Measurements from ENCODE around the gene CFAP74. TPM values are rescaled to one million over a fixed set of nuclear protein-coding genes. Genes with fewer than 3 reads are reported as not detected.

CFAP74 gene
- total RNA-seq, 1 donor from 2014 or later = 0.35 TPM

DNA sequence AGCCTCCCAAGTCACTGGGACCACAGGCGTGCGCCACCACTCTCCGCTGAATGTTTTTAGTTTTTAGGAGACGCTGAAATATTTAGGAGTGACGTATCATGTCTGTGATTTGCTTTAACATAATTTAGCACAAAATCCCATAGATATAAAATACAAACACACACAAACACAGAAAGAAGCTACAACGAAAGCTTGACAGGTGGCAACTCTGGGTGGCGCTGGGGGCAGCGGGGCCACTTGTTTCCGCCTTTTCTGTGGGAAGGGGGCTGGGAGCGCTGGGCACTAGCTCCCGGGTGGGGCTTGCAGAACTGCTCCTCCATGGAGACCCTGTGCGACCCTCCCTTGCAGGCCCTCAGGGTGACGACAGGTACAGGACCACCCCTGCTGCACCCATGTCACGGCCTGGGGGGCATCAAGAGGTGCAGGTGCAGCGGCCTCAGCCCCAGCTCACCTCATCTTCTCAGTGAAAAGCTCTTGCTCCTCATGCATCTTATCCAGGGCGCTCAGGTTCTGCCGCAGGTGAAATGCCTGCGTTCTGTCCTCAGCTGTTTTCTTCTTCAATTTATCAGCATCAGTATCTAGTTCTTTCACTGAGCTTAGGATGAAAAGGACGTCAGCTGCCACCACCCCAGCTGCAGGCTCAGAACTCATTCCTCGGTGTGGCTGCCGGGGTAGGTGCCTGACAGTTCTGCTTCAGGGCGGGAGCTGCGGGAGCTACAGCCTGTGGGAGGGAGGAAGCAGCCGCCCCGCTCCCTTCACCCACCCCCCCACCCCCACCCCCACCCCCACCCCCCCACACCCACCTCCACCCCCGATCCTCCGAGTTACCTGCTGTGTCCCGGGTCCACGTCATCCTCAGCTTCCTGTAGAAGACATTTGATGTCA lies 15.3 kb downstream of the CFAP74 start:
- ATAC-seq (no peak), DNase-seq (no peak)
- no peaks in the 10 kb centered on the region for H3K36me3 ChIP-seq
- no peak overlapping the region for H3K27ac ChIP-seq
- no peaks in the 10 kb centered on the region for H3K9me3 ChIP-seq
- no peaks in the 10 kb centered on the region for H3K27me3 ChIP-seq
- no peaks in the 10 kb centered on the region for H3K4me1 ChIP-seq
- TF ChIP-seq, protein P1, sequence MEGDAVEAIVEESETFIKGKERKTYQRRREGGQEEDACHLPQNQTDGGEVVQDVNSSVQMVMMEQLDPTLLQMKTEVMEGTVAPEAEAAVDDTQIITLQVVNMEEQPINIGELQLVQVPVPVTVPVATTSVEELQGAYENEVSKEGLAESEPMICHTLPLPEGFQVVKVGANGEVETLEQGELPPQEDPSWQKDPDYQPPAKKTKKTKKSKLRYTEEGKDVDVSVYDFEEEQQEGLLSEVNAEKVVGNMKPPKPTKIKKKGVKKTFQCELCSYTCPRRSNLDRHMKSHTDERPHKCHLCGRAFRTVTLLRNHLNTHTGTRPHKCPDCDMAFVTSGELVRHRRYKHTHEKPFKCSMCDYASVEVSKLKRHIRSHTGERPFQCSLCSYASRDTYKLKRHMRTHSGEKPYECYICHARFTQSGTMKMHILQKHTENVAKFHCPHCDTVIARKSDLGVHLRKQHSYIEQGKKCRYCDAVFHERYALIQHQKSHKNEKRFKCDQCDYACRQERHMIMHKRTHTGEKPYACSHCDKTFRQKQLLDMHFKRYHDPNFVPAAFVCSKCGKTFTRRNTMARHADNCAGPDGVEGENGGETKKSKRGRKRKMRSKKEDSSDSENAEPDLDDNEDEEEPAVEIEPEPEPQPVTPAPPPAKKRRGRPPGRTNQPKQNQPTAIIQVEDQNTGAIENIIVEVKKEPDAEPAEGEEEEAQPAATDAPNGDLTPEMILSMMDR (IDR thresholded peaks at IDR 0.05) = no peak
- no peak overlapping the region for H3K4me3 ChIP-seq
- intact Hi-C loops (cut with DNase I) = no loop called here

DNA sequence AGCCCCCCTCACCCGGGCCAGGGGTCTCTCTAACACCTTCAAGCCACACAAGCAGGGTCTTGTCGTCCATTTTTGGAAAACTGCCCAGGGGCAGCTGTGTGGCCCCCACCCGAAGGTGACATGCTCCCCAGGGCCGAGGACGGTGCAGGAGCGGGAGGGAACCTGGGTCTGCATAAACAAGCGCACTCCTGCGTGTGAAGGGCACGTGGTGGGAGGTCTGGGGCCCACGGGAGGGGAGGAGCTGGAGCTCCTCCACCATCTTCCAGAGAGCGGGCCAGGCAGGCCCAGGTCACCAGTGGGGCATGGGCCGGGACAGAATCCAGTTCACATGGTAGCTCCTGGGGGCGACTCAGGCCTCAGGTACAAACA lies 16.5 kb downstream of the CFAP74 start:
- DNase-seq (no peak), ATAC-seq (no peak)
- Histone ChIP-seq H3K27ac (no peak overlapping the region), H3K9me3 (no peaks in the 10 kb centered on the region), H3K27me3 (no peaks in the 10 kb centered on the region), H3K4me3 (no peak overlapping the region), H3K36me3 (no peaks in the 10 kb centered on the region), H3K4me1 (no peaks in the 10 kb centered on the region)
- TF ChIP-seq, protein P1 (IDR thresholded peaks at IDR 0.05) = no peak
- intact Hi-C loops (cut with DNase I) = no loop called here

DNA sequence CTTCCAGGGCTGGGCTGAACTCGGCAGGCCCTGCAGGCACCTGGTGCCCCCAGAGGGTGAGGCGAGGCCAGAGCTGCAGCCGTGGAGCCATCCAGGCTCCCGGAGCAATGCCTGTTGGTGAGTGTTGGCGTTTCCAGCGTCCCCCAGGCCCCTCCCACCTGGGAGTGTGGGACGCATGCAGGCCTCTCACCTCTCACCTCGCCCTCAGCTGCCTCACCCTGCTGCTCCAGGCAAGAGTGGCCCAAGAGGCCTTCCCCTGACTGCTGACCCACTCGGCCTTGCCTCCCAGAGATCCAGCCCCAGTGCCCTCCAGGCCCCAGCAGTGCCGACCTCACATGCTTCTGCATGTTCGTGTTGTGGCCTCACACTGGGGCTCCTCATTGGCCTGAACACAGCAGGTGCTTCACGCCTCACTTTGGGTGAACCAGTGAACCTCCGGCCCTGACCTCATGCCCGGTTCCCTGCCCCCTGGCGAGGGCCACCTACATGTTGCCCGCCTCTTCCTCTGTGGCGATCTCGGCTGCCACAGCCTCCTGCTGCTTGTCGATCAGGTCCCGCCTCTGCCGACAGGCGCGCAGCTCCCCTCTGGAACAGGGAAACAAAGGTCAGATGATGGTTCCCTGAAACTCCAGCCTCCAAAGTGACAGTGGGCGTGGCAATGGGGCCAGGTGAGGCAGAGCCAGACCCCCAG lies 17.0 kb downstream of the CFAP74 start:
- no peak overlapping the region for H3K4me3 ChIP-seq
- ATAC-seq = no peak
- no peak overlapping the region for H3K27ac ChIP-seq
- TF ChIP-seq, protein P1 (IDR thresholded peaks at IDR 0.05) = no peak
- no peaks in the 10 kb centered on the region for H3K36me3 ChIP-seq
- intact Hi-C loops (cut with DNase I) = no loop called here
- no peak for DNase-seq
- H3K27me3 ChIP-seq = no peaks in the 10 kb centered on the region
- H3K9me3 ChIP-seq = no peaks in the 10 kb centered on the region
- H3K4me1 ChIP-seq = no peaks in the 10 kb centered on the region

DNA sequence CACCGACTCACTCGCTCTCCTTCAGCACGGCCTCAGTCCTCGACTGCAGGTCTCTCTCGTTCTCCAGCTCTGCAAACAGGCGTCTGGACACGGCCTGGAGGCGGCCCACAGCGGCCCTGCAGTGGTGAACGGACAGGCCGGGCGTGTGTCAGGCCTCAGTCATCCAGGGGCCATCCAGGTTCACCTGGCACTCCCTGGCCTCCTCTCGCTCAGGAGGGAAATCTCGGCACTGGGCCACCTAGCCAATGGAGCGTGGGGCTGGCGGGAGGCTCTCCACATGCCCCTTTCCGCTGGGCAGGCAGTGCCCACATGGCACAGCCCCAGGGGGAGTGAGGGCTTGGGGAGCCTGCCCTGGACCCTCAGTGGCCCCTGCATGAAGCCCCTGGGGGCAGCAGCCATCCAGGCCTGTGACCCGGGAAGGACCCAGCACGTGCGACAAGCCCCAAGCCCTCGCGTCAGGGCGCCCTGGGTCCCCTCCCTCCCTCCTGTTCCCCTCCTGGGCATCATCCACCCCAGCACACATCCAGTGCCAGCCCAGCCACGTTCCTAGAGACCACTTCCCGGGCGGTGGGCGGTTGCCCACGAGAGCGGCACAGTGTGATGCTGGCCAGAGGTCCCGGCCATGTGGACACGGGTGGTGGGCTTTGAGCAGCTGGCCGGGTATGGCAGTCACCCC lies 18.1 kb downstream of the CFAP74 start:
- Histone ChIP-seq H3K27me3 (no peaks in the 10 kb centered on the region), H3K36me3 (no peaks in the 10 kb centered on the region), H3K27ac (no peak overlapping the region), H3K4me1 (no peaks in the 10 kb centered on the region), H3K4me3 (no peak overlapping the region), H3K9me3 (no peaks in the 10 kb centered on the region)
- DNase-seq (no peak), ATAC-seq (no peak)
- intact Hi-C loops (cut with DNase I) = no loop called here
- TF ChIP-seq, protein P1 (IDR thresholded peaks at IDR 0.05) = no peak

DNA sequence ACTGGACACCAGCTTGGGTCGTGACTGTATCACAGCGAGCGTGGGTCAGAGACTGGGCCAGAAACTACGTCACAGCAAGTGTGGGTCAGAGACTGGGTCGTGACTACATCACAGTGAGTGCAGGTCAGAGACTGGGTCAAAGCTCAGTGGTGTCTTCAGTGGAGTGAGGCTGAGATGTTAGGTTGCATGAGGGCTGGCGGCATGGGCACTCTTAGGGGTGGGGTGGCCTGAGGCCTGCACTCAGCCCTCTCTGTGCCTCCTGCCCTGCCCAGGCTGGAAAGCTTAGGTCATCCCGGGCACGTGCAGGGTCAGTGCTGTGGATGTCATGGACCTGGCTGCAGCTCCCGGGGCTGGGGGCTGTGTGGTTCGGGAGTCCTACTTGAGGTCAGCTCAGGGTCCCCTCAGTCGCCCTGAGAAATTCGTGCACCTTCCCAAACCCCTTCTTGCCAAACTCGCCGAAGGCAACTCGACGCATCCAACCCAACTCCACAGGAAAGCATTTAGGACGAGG lies 19.0 kb downstream of the CFAP74 start:
- DNase-seq (no peak), ATAC-seq (no peak)
- Histone ChIP-seq H3K4me3 (no peak overlapping the region), H3K36me3 (no peaks in the 10 kb centered on the region), H3K4me1 (no peaks in the 10 kb centered on the region), H3K27ac (no peak overlapping the region), H3K9me3 (no peaks in the 10 kb centered on the region), H3K27me3 (no peaks in the 10 kb centered on the region)
- intact Hi-C loops (cut with DNase I) = no loop called here
- TF ChIP-seq, protein P1 (IDR thresholded peaks at IDR 0.05) = no peak
